Measurements from ENCODE around the gene KLHL33.

KLHL33 gene

GRCh38 chr14:20383636-20384035 is 52.3 kb downstream of the KLHL33 start:
- H3K4me3 ChIP-seq, result no peak overlapping the region
- no peak for TF ChIP-seq CTCF (IDR thresholded peaks at IDR 0.05)
- H3K27ac ChIP-seq, result no peak overlapping the region
- DNase-seq (ENCODE audit: low spot score), result no peak

GRCh38 chr14:20383032-20383431 is 52.9 kb downstream of the KLHL33 start:
- no peak for DNase-seq (ENCODE audit: low spot score)
- TF ChIP-seq CTCF (IDR thresholded peaks at IDR 0.05), result no peak
- H3K4me3 ChIP-seq, result no peak overlapping the region
- no peak overlapping the region for H3K27ac ChIP-seq

GRCh38 chr14:20382526-20382925 is 53.4 kb downstream of the KLHL33 start:
- no peak overlapping the region for H3K27ac ChIP-seq
- no peak overlapping the region for H3K4me3 ChIP-seq
- no peak for TF ChIP-seq CTCF (IDR thresholded peaks at IDR 0.05)
- DNase-seq (ENCODE audit: low spot score), result no peak

- no peak for DNase-seq (ENCODE audit: low spot score)
- no peak for TF ChIP-seq CTCF (IDR thresholded peaks at IDR 0.05)
Observed at GRCh38 chr14:20381341-20381740, 54.6 kb downstream of the KLHL33 start.

GRCh38 chr14:20380681-20381080 is 55.3 kb downstream of the KLHL33 start:
- Histone ChIP-seq H3K4me3 (no peak overlapping the region), H3K27ac (no peak overlapping the region)
- DNase-seq (ENCODE audit: low spot score), result no peak
- no peak for TF ChIP-seq CTCF (IDR thresholded peaks at IDR 0.05)

More at GRCh38 chr14:20381341-20381740, 54.6 kb downstream of the KLHL33 start:
- no peak overlapping the region for H3K4me3 ChIP-seq
- no peak overlapping the region for H3K27ac ChIP-seq

- H3K27ac ChIP-seq, result no peak overlapping the region
- TF ChIP-seq CTCF (IDR thresholded peaks at IDR 0.05), result no peak
- no peak for DNase-seq (ENCODE audit: low spot score)
- no peak overlapping the region for H3K4me3 ChIP-seq
Observed at GRCh38 chr14:20379743-20380142, 56.2 kb downstream of the KLHL33 start.

- no peak overlapping the region for H3K4me3 ChIP-seq
- H3K27ac ChIP-seq, result no peak overlapping the region
- no peak for DNase-seq (ENCODE audit: low spot score)
- no peak for TF ChIP-seq CTCF (IDR thresholded peaks at IDR 0.05)
Observed at GRCh38 chr14:20377171-20377570, 58.8 kb downstream of the KLHL33 start.

All from coronary artery (tissue), 2 donors.